ENCODE results near the gene C14orf93. TPM values are rescaled to one million over a fixed set of nuclear protein-coding genes. Genes with fewer than 3 reads are reported as not detected.

Gene C14orf93
- total and polyA plus RNA-seq, 9 of the 15 experiments (the other 6 are each of a cell fraction or from before 2014, with no cell fraction given): 2.2 to 22.4 (median 16.1) TPM

DNA sequence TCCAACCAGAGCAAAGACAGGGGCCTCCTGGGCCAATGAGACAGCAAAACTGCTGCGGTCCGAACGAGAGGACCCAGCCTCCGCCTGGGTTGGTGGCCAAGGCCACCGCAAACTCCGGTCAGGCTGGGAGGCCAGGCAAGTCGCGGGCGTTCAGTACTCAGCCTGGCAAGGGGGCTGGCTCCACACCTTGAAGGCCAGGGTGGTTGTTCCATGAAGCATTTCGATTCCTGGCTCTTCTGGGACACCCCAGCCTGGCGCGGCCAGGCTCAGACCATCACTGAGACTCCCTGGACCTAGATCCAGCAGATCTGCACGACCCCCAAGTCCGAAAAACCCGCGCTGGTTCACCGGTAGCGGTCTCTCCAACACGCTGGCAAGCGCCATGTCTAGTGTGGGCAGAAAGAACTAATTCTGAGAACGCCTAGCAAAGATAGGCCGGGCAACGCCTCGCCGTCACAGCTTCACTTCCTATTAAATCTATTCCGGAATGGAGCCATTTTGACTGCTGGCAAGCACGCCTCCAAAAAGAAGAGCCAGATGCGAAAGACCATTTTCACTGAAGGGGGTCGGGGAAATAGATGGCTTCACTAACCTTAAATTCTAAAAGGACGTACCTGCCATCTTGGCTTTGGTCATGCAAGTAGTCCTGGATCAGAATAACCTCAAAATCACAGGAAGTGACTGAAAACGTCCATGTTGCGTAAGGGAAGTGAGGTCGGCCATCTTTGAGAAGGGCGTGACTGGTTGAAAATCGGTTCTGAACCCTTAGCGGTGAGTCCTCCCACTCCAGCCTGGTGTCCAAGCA, 24.8 kb upstream of the C14orf93 start, which contains the start of gene PSMB5 (continued):
- TF ChIP-seq, protein P1, sequence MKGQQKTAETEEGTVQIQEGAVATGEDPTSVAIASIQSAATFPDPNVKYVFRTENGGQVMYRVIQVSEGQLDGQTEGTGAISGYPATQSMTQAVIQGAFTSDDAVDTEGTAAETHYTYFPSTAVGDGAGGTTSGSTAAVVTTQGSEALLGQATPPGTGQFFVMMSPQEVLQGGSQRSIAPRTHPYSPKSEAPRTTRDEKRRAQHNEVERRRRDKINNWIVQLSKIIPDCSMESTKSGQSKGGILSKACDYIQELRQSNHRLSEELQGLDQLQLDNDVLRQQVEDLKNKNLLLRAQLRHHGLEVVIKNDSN (CRISPR knock-in tag; IDR thresholded peaks at IDR 0.05): no peak
- no peak for TF ChIP-seq CBX3 (IDR thresholded peaks at IDR 0.05; ENCODE audit: borderline replicate concordance in 1 of 2, low read length in 2 of 2)
- TF ChIP-seq, protein P2, sequence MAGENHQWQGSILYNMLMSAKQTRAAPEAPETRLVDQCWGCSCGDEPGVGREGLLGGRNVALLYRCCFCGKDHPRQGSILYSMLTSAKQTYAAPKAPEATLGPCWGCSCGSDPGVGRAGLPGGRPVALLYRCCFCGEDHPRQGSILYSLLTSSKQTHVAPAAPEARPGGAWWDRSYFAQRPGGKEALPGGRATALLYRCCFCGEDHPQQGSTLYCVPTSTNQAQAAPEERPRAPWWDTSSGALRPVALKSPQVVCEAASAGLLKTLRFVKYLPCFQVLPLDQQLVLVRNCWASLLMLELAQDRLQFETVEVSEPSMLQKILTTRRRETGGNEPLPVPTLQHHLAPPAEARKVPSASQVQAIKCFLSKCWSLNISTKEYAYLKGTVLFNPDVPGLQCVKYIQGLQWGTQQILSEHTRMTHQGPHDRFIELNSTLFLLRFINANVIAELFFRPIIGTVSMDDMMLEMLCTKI (IDR thresholded peaks at IDR 0.05; ENCODE audit: partially characterized antibody): no peak
- peak; percentile 77; the same call in 1 of the 2 replicates for TF ChIP-seq POLR2AphosphoS5 (IDR thresholded peaks at IDR 0.05; ENCODE audit: control insufficient read depth, insufficient read depth, low read depth, low read length)
- TF ChIP-seq, protein P3, sequence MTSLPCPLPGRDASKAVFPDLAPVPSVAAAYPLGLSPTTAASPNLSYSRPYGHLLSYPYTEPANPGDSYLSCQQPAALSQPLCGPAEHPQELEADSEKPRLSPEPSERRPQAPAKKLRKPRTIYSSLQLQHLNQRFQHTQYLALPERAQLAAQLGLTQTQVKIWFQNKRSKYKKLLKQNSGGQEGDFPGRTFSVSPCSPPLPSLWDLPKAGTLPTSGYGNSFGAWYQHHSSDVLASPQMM (CRISPR knock-in tag; IDR thresholded peaks at IDR 0.05): no peak
- TF ChIP-seq MBD2 (IDR thresholded peaks at IDR 0.05; ENCODE audit: borderline replicate concordance, low read depth): peak; percentile 78
- no peak for TF ChIP-seq RBM25 (IDR thresholded peaks at IDR 0.05; ENCODE audit: low read depth, low read length, severe bottlenecking)
- TF ChIP-seq, protein P4, sequence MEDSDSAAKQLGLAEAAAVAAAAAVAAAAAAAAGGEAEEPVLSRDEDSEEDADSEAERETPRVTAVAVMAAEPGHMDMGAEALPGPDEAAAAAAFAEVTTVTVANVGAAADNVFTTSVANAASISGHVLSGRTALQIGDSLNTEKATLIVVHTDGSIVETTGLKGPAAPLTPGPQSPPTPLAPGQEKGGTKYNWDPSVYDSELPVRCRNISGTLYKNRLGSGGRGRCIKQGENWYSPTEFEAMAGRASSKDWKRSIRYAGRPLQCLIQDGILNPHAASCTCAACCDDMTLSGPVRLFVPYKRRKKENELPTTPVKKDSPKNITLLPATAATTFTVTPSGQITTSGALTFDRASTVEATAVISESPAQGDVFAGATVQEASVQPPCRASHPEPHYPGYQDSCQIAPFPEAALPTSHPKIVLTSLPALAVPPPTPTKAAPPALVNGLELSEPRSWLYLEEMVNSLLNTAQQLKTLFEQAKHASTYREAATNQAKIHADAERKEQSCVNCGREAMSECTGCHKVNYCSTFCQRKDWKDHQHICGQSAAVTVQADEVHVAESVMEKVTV (CRISPR knock-in tag; IDR thresholded peaks at IDR 0.05): no peak
- no peak for TF ChIP-seq ZNF445 (CRISPR knock-in tag; IDR thresholded peaks at IDR 0.05; ENCODE audit: low read depth)
- 0 out of 4 replicates have a peak, but pooled peaks of 1 of the 2 experiments have one; percentile 56 for TF ChIP-seq HDAC1 (IDR thresholded peaks at IDR 0.05)
- TF ChIP-seq KDM1A (IDR thresholded peaks at IDR 0.05): no peak
- TF ChIP-seq, protein P5, sequence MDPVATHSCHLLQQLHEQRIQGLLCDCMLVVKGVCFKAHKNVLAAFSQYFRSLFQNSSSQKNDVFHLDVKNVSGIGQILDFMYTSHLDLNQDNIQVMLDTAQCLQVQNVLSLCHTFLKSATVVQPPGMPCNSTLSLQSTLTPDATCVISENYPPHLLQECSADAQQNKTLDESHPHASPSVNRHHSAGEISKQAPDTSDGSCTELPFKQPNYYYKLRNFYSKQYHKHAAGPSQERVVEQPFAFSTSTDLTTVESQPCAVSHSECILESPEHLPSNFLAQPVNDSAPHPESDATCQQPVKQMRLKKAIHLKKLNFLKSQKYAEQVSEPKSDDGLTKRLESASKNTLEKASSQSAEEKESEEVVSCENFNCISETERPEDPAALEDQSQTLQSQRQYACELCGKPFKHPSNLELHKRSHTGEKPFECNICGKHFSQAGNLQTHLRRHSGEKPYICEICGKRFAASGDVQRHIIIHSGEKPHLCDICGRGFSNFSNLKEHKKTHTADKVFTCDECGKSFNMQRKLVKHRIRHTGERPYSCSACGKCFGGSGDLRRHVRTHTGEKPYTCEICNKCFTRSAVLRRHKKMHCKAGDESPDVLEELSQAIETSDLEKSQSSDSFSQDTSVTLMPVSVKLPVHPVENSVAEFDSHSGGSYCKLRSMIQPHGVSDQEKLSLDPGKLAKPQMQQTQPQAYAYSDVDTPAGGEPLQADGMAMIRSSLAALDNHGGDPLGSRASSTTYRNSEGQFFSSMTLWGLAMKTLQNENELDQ (CRISPR knock-in tag; IDR thresholded peaks at IDR 0.05; ENCODE audit: borderline replicate concordance): no peak
- no peak for TF ChIP-seq ZZZ3 (IDR thresholded peaks at IDR 0.05)
- TF ChIP-seq, protein P6, sequence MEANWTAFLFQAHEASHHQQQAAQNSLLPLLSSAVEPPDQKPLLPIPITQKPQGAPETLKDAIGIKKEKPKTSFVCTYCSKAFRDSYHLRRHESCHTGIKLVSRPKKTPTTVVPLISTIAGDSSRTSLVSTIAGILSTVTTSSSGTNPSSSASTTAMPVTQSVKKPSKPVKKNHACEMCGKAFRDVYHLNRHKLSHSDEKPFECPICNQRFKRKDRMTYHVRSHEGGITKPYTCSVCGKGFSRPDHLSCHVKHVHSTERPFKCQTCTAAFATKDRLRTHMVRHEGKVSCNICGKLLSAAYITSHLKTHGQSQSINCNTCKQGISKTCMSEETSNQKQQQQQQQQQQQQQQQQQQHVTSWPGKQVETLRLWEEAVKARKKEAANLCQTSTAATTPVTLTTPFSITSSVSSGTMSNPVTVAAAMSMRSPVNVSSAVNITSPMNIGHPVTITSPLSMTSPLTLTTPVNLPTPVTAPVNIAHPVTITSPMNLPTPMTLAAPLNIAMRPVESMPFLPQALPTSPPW (CRISPR knock-in tag; IDR thresholded peaks at IDR 0.05): no peak
- TF ChIP-seq, protein P7, sequence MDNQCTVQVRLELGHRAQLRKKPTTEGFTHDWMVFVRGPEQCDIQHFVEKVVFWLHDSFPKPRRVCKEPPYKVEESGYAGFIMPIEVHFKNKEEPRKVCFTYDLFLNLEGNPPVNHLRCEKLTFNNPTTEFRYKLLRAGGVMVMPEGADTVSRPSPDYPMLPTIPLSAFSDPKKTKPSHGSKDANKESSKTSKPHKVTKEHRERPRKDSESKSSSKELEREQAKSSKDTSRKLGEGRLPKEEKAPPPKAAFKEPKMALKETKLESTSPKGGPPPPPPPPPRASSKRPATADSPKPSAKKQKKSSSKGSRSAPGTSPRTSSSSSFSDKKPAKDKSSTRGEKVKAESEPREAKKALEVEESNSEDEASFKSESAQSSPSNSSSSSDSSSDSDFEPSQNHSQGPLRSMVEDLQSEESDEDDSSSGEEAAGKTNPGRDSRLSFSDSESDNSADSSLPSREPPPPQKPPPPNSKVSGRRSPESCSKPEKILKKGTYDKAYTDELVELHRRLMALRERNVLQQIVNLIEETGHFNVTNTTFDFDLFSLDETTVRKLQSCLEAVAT (IDR thresholded peaks at IDR 0.05): no peak
- no peak for TF ChIP-seq IRF2 (CRISPR knock-in tag; IDR thresholded peaks at IDR 0.05)
- no peak for TF ChIP-seq ZFPM2 (CRISPR knock-in tag; IDR thresholded peaks at IDR 0.05)
